ENCODE measurements around the gene PLAAT4. TPM values are rescaled to one million over a fixed set of nuclear protein-coding genes. Genes with fewer than 3 reads are reported as not detected.

The PLAAT4 gene
- total RNA-seq, result 5.0 and 6.7 TPM in 2 replicates

GRCh38 chr11:63536669-63537292 is at the start of gene PLAAT4:
PLAAT4 (plus strand) TSS chr11:63536808; CDS start chr11:63536869, 61 bp downstream.

GRCh38 chr11:63490551-63491239 is 45.9 kb upstream of the PLAAT4 start, which contains the start of gene PLAAT5:
PLAAT5 (minus strand) TSS chr11:63491167; CDS start chr11:63491034, 133 bp downstream.

DNA sequence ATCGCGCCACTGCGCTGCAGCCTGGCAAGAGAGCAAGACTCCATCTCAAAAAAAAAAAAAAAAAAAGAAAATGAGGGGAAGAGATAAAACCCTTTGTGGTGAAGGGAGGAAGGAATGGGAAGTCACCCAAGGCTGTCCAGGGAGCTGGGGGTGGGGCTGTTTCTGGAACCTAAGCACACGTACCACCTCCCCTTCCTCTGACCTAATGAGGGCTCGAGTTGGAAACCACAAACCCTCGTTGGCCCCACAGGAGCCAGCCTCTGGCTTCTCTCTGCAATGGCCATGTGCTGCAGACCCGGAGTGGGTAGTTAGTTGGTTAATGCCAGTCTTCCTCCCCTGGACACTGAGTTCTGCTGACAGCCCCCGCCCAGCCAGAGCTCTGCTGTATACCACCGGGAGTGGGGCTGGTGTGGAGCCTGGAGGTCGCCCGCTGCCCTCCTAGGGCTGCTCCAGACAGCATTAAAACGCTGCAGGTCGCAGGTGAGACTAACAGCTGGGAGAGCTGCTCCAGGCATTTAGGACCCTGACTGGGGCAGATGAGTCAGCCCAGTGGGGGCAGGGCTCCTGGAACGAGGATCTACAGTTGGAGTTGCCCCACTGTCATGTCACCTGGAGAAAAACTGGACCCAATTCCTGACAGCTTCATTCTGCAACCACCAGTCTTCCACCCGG is 30.6 kb upstream of the PLAAT4 start, which contains the start of gene LGALS12:
Gene LGALS12 (plus strand): TSS at position 228 of the 672 bp plus-strand sequence. CDS start 375 bp downstream, at position 603.

DNA sequence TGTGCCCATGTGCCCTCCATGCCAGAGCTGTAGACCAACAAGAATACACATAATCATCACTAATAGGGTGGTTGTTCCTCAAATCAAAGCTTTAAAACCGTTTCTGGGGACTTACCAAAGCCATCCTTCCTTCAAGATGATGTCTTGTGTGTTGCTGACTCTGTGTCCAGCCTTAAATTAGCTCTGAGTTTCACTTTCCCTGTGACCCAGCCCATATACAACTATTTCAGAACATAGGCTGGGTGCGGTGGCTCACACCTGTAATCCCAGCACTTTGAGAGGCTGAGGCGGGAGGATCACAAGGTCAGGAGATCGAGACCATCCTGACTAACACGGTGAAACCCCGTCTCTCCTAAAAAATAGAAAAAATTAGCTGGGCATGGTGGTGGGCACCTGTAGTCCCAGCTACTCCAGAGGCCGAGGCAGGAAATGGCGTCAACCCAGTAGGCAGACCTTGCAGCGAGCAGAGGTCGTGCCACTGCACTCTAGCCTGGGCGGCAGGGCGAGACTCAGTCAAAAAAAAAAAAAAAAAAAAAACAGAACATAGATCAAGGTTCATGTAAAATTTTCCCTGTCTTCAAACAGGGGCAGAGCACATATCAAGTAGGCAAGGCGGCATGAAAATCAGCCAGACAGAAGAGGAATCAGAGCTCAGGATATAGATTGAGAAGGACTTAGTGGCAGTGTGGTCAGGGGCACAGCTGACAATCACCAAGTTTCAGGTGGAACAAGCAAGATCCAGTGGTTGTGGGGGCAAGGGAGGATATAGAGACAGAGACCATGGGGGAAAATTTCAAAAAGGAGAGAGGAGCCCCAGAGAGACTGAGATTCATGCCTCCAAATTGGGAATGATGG is 26.8 kb downstream of the PLAAT4 start, which contains the start of gene PLAAT2:
Gene PLAAT2 (minus strand): TSS at position 179 of the 855 bp plus-strand sequence. CDS start 55 bp downstream, at position 124.

Other genes with a start within 250 kb of the PLAAT4 start
- not detected in 2 replicates for gene SLC22A9, start 167.0 kb upstream of the PLAAT4 start, total RNA-seq
- gene PLAAT5, start 45.6 kb upstream of the PLAAT4 start, total RNA-seq, result not detected in 2 replicates
- gene LGALS12, start 30.7 kb upstream of the PLAAT4 start, total RNA-seq, result 0.30 TPM in 1 of 2 replicates, not detected in the other
- gene PLAAT2, start 26.6 kb downstream of the PLAAT4 start, total RNA-seq, result not detected in 2 replicates
- 3.9 and 5.7 TPM in 2 replicates for gene PLAAT3, start 77.6 kb downstream of the PLAAT4 start, total RNA-seq
- 52.5 and 65.1 TPM in 2 replicates for gene ATL3, start 134.6 kb downstream of the PLAAT4 start, total RNA-seq
- gene RTN3, start 144.7 kb downstream of the PLAAT4 start, total RNA-seq, result 71.5 and 76.0 TPM in 2 replicates
- 9.2 and 16.0 TPM in 2 replicates for gene ZFTA, start 232.0 kb downstream of the PLAAT4 start, total RNA-seq